B cell (primary cell): ENCODE data around the gene TFAP2C. TPM values are rescaled to one million over a fixed set of nuclear protein-coding genes. Genes with fewer than 3 reads are reported as not detected.

Source experiments
- ATAC-seq: fragments of 200-7000 bp; cut with Tn5 transposase; one replicate; pipeline ENCODE4 v1.10.0; 2021; ENCODE audit warnings: low read depth, mild to moderate bottlenecking, moderate number of reproducible peaks, moderate library complexity
- CTCF ChIA-PET: fragments of 350-600 bp; sonication (Branson Sonifier 250); formaldehyde crosslinking; loops from one replicate; lab custom pipeline; 2021; ENCODE audit warnings: antibody characterized with exemption, inconsistent platforms; lab: Charles Lee
- POLR2A ChIA-PET: fragments of 350-600 bp; sonication (Branson Sonifier 250); formaldehyde crosslinking; loops from one replicate; lab custom pipeline; 2021; ENCODE audit warnings: antibody characterized with exemption; lab: Charles Lee
- DNase-seq: peaks from one replicate; pipeline ENCODE4 v3.0.0; 2013
- H2AFZ ChIP-seq: 2 replicates; pipeline ENCODE4 v1.6.1; 2012; ENCODE audit warnings: mild to moderate bottlenecking, low read depth, low read length; ENCODE audit not compliant: insufficient read depth, poor library complexity, severe bottlenecking
- H3K27ac ChIP-seq, 2 donors: 1 replicate in 1 of 2; 2 replicates in 1 of 2; pipeline ENCODE4 v1.5.1; 2012 to 2013; ENCODE audit warnings: low read length in 2 of 2, mild to moderate bottlenecking in 2 of 2, moderate library complexity in 1 of 2
- H3K27me3 ChIP-seq, 4 experiments: fragments of 200-600 bp in 1 of 4; sonication (generic) in 1 of 4; replicated peaks in 1 of 4; 1 replicate in 2 of 4; 2 replicates in 2 of 4; pipeline versions ENCODE4 v1.6.1 to v1.7.0; 2013 to 2016; ENCODE audit warnings: low read length in 3 of 4, mild to moderate bottlenecking in 2 of 4, mixed read lengths in 1 of 4, moderate library complexity in 1 of 4; ENCODE audit not compliant: insufficient read depth in 4 of 4, control insufficient read depth in 3 of 4; ENCODE audit errors: control extremely low read depth in 1 of 4
- H3K36me3 ChIP-seq, 2 experiments: replicated peaks in 1 of 2; 1 replicate in 1 of 2; 2 replicates in 1 of 2; pipeline versions ENCODE4 v1.6.1 to v1.7.1; 2013; ENCODE audit warnings: low read length in 1 of 2; ENCODE audit not compliant: insufficient read depth in 2 of 2, control insufficient read depth in 1 of 2; ENCODE audit errors: control extremely low read depth in 1 of 2, extremely low read depth in 1 of 2
- H3K4me1 ChIP-seq, 2 donors: fragments of 200-600 bp in 1 of 2; sonication (generic) in 1 of 2; 1 replicate in 1 of 2; 2 replicates in 1 of 2; pipeline versions ENCODE4 v1.5.1 to v1.6.1; 2013 to 2017; ENCODE audit warnings: low read length in 2 of 2; ENCODE audit not compliant: control insufficient read depth in 2 of 2, insufficient read depth in 2 of 2
- H3K4me2 ChIP-seq: replicated peaks from 2 replicates; pipeline ENCODE3; 2012; ENCODE audit warnings: mild to moderate bottlenecking, low read depth, low read length; ENCODE audit not compliant: poor library complexity, severe bottlenecking
- H3K4me3 ChIP-seq, 5 experiments: fragments of 200-600 bp in 1 of 5; sonication (generic) in 1 of 5; 1 replicate in 3 of 5; 2 replicates in 2 of 5; pipeline versions ENCODE4 v1.5.1 to v1.7.0; 2011 to 2016; ENCODE audit warnings: low read length in 4 of 5, mild to moderate bottlenecking in 4 of 5, low read depth in 2 of 5, control low read depth in 1 of 5, moderate library complexity in 1 of 5; ENCODE audit not compliant: insufficient read depth in 1 of 5; ENCODE audit errors: control extremely low read depth in 1 of 5, extremely low read depth in 1 of 5
- H3K79me2 ChIP-seq: fragments of 200-600 bp; sonication (generic); one replicate; pipeline ENCODE4 v1.6.0; 2016; ENCODE audit warnings: low read length; ENCODE audit not compliant: control insufficient read depth, insufficient read depth
- H3K9ac ChIP-seq: fragments of 200-600 bp; sonication (generic); 2 replicates; pipeline ENCODE4 v1.6.1; 2017; ENCODE audit warnings: mild to moderate bottlenecking, low read length, moderate library complexity
- H3K9me3 ChIP-seq, 3 donors: one replicate each; pipeline versions ENCODE4 v1.6.1 to v1.7.1; 2013; ENCODE audit warnings: low read length in 2 of 3; ENCODE audit not compliant: control insufficient read depth in 2 of 3, insufficient read depth in 1 of 3; ENCODE audit errors: control extremely low read depth in 1 of 3
- H4K20me1 ChIP-seq: 2 replicates; pipeline ENCODE4 v1.6.0; 2012; ENCODE audit warnings: mild to moderate bottlenecking, low read length; ENCODE audit not compliant: insufficient read depth, control insufficient read depth, poor library complexity, severe bottlenecking
- H3K27ac Mint-ChIP-seq: one replicate; pipeline ENCODE4 v1.8.0; 2021; ENCODE audit warnings: mixed read lengths
- H3K27me3 Mint-ChIP-seq: one replicate; pipeline ENCODE4 v1.8.0; 2021; ENCODE audit warnings: mixed read lengths
- H3K4me1 Mint-ChIP-seq: one replicate; pipeline ENCODE4 v1.8.0; 2021; ENCODE audit warnings: mixed read lengths
- H3K4me3 Mint-ChIP-seq: one replicate; pipeline ENCODE4 v1.8.0; 2021; ENCODE audit warnings: mixed read lengths
- H3K9me3 Mint-ChIP-seq: one replicate; pipeline ENCODE4 v1.8.0; 2022; ENCODE audit warnings: mixed read lengths; ENCODE audit not compliant: insufficient read depth
- CTCF ChIP-seq: fragments of 200-600 bp; IDR thresholded peaks from one replicate; pipeline ENCODE4 v1.8.0; 2022; ENCODE audit warnings: antibody characterized with exemption, mild to moderate bottlenecking
- EZH2 ChIP-seq: IDR thresholded peaks from 2 replicates; pipeline ENCODE4 v1.6.1; 2012; ENCODE audit warnings: borderline replicate concordance, low read depth, mild to moderate bottlenecking, moderate library complexity, low read length; ENCODE audit not compliant: insufficient read depth, poor library complexity, severe bottlenecking
- WGBS: methylation state at CpG from one replicate; pipeline ENCODE4 v1.1.5; 2013; ENCODE audit warnings: missing lambda C conversion rate; ENCODE audit not compliant: insufficient coverage; 5-methylcytosine and 5-hydroxymethylcytosine counted together
- intact Hi-C: fragments of 100-400 bp; cut with micrococcal nuclease; formaldehyde crosslinking; loops from one replicate; pipeline ENCODE4 v1.10.0; 2022
- polyA plus RNA-seq: library from polyadenylated mRNA; depleted of rRNA; stranded (reverse); fragments of >200 nt; gene quantifications from 2 replicates; pipeline ENCODE4 v1.2.3, GENCODE V29; 2012
- total RNA-seq, 2 donors: library from RNA; stranded (reverse); fragments of 120-200 nt in 1 of 2; gene quantifications; 1 replicate in 1 of 2; 2 replicates in 1 of 2; pipeline versions ENCODE4 v1.2.3 to v1.2.4, GENCODE V29; 2013 to 2022

TFAP2C gene
- total and polyA plus RNA-seq, 2 donors (not counting 1 experiment from before 2014, with no cell fraction given): not detected

GRCh38 chr20:56605261-56605996 lies 23.7 kb upstream of the TFAP2C start:
- H3K4me1 ChIP-seq: no peaks in the 10 kb centered on the region
- no peak overlapping the region for H3K4me3 ChIP-seq
- POLR2A ChIA-PET: no interaction called here
- TF ChIP-seq EZH2 (no peak), CTCF (no peak)
- no peak overlapping the region for H3K27ac ChIP-seq
- H3K27ac Mint-ChIP-seq: no peak overlapping the region
- no peak overlapping the region for H3K4me2 ChIP-seq
- ATAC-seq (no peak), DNase-seq (no peak)
- CTCF ChIA-PET: no interaction called here
- H3K4me1 Mint-ChIP-seq: no peaks in the 10 kb centered on the region
- no peak overlapping the region for H2AFZ ChIP-seq
- H4K20me1 ChIP-seq: no peaks in the 10 kb centered on the region
- no peak overlapping the region for H3K4me3 Mint-ChIP-seq
- H3K27me3 ChIP-seq: no peaks in the 10 kb centered on the region
- H3K9me3 Mint-ChIP-seq: no peaks in the 10 kb centered on the region
- H3K36me3 ChIP-seq: no peaks in the 10 kb centered on the region
- 96% methylated on average over 4 of the region's 6 CpGs for WGBS
- no peaks in the 10 kb centered on the region for H3K27me3 Mint-ChIP-seq
- no peak overlapping the region for H3K9ac ChIP-seq
- no peaks in the 10 kb centered on the region for H3K79me2 ChIP-seq
- H3K9me3 ChIP-seq: peaks cover 0 to 3% (median 0%) of the 10 kb centered on the region in 3 donors
- intact Hi-C loops: no loop called here

- ATAC-seq: no peak
- Histone ChIP-seq H3K4me3 (no peak overlapping the region), H3K79me2 (no peaks in the 10 kb centered on the region), H3K27ac (no peak overlapping the region), H3K4me2 (no peak overlapping the region), H4K20me1 (no peaks in the 10 kb centered on the region), H3K36me3 (no peaks in the 10 kb centered on the region), H3K4me1 (no peaks in the 10 kb centered on the region), H3K9me3 (peaks cover 0 to 3% (median 0%) of the 10 kb centered on the region in 3 donors), H2AFZ (no peak overlapping the region), H3K27me3 (no peaks in the 10 kb centered on the region), H3K9ac (no peak overlapping the region)
- DNase-seq: no peak
- TF ChIP-seq EZH2 (no peak), CTCF (no peak)
- Mint-ChIP-seq H3K27ac (no peak overlapping the region), H3K4me3 (no peak overlapping the region), H3K27me3 (no peaks in the 10 kb centered on the region), H3K9me3 (no peaks in the 10 kb centered on the region), H3K4me1 (no peaks in the 10 kb centered on the region)
- 96% methylated on average over 2 of the region's 8 CpGs for WGBS
- ChIA-PET POLR2A (no interaction called here), CTCF (no interaction called here)
- intact Hi-C loops: no loop called here
Observed at GRCh38 chr20:56606174-56606945, 22.7 kb upstream of the TFAP2C start.
